Measurements from ENCODE around the gene STXBP3. TPM values are rescaled to one million over a fixed set of nuclear protein-coding genes. Genes with fewer than 3 reads are reported as not detected.

The STXBP3 gene
- total and polyA plus RNA-seq, 2 donors (not counting 3 experiments of a cell fraction or from before 2014, with no cell fraction given), result 9.4 to 44.1 TPM

DNA sequence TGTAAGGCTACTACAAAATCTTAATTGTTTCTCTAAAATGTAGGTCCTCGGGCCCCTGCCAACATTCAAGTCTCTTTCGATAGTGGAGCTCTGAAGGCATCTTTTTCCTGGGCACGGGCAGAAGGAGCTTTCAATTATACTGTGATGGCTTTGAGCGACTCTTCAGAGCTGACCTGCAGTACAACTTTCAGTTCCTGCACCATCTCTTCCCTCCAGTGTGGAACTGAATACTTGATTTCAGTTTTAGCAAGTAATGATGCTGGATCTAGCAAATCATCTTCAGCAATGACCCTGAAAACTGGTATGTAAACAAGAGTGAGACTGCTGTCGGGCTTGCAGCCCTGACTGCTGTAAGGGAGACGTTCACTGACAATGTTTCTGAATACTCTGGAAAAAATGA is 24.2 kb upstream of the STXBP3 start:
- no peak for DNase-seq (ENCODE audit: low read depth, low spot score)
- Histone ChIP-seq H3K27ac (ENCODE audit: insufficient read depth, low read depth, low read length) (no peak overlapping the region), H3K9me3 (replicated peaks; ENCODE audit: control insufficient read depth, insufficient read depth, low read length) (no peaks in the 10 kb centered on the region), H3K36me3 (ENCODE audit: control insufficient read depth in 2 of 2, extremely low read depth in 1 of 2, insufficient read depth in 2 of 2, low read length in 2 of 2) (no peaks in the 10 kb centered on the region), H3K27me3 (ENCODE audit: control insufficient read depth in 2 of 2, insufficient read depth in 2 of 2, low read length in 2 of 2) (peaks cover 0 to 3% of the 10 kb centered on the region in 2 experiments), H3K4me2 (ENCODE audit: insufficient read depth, low read length) (no peak overlapping the region), H4K20me1 (replicated peaks; ENCODE audit: control insufficient read depth, extremely low read depth, insufficient read depth, low read length) (no peaks in the 10 kb centered on the region), H3K4me3 (replicated peaks in 1 of 3; ENCODE audit: insufficient read depth in 1 of 3, low read depth in 1 of 3, low read length in 3 of 3) (no peak overlapping the region), H3K79me2 (ENCODE audit: control insufficient read depth, insufficient read depth, low read length) (no peaks in the 10 kb centered on the region), H3K4me1 (ENCODE audit: control insufficient read depth, extremely low read depth, insufficient read depth, low read length) (peaks cover 15% of the 10 kb centered on the region), H2AFZ (ENCODE audit: low read depth, low read length) (no peak overlapping the region), H3K9me1 (replicated peaks; ENCODE audit: control insufficient read depth, extremely low read depth, insufficient read depth, low read length) (no peaks in the 10 kb centered on the region), H3K9ac (replicated peaks; ENCODE audit: extremely low read depth, insufficient read depth, low read length) (no peak overlapping the region)
- intact Hi-C loops (cut with micrococcal nuclease), result no loop called here
- no peak for TF ChIP-seq JUN (IDR thresholded peaks at IDR 0.05; ENCODE audit: borderline replicate concordance, insufficient read depth, insufficient read length, low read depth)
- no peak for TF ChIP-seq MYC (IDR thresholded peaks at IDR 0.05; ENCODE audit: low read depth, low read length)
- TF ChIP-seq, protein P1, sequence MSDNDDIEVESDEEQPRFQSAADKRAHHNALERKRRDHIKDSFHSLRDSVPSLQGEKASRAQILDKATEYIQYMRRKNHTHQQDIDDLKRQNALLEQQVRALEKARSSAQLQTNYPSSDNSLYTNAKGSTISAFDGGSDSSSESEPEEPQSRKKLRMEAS (IDR thresholded peaks at IDR 0.05; ENCODE audit: insufficient read depth, insufficient read length), result no peak
- no peak for TF ChIP-seq EZH2 (IDR thresholded peaks at IDR 0.05; ENCODE audit: borderline replicate concordance, low read depth, low read length, severe bottlenecking)
- TF ChIP-seq, protein P2, sequence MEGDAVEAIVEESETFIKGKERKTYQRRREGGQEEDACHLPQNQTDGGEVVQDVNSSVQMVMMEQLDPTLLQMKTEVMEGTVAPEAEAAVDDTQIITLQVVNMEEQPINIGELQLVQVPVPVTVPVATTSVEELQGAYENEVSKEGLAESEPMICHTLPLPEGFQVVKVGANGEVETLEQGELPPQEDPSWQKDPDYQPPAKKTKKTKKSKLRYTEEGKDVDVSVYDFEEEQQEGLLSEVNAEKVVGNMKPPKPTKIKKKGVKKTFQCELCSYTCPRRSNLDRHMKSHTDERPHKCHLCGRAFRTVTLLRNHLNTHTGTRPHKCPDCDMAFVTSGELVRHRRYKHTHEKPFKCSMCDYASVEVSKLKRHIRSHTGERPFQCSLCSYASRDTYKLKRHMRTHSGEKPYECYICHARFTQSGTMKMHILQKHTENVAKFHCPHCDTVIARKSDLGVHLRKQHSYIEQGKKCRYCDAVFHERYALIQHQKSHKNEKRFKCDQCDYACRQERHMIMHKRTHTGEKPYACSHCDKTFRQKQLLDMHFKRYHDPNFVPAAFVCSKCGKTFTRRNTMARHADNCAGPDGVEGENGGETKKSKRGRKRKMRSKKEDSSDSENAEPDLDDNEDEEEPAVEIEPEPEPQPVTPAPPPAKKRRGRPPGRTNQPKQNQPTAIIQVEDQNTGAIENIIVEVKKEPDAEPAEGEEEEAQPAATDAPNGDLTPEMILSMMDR (IDR thresholded peaks at IDR 0.05; ENCODE audit: extremely low read depth in 1 of 2, insufficient read depth in 1 of 2, low read depth in 1 of 2, low read length in 2 of 2), result no peak
- TF ChIP-seq FOS (IDR thresholded peaks at IDR 0.05; ENCODE audit: borderline replicate concordance, insufficient read depth, low read length), result no peak
- TF ChIP-seq GATA2 (IDR thresholded peaks at IDR 0.05; ENCODE audit: insufficient read depth, insufficient read length, low read depth, low read length), result no peak
- no peak for TF ChIP-seq POLR2AphosphoS5 (IDR thresholded peaks at IDR 0.05; ENCODE audit: insufficient read depth, low read depth, low read length)
- no peak for TF ChIP-seq POLR2A (IDR thresholded peaks at IDR 0.05; ENCODE audit: low read depth, low read length)
- ChIA-PET POLR2A (no interaction called here), CTCF (interaction anchor here (1.4 kb wide), 1 partner anchor 30 kb away, joined by 3 read pairs; the partner anchor contains the start of gene PRPF38B)
- FAIRE-seq, result no peak
- dilution Hi-C loops (cut with MboI; ENCODE audit: extremely low pct_ligation_motif_present, low sequenced_read_pairs), result no loop called here
- no TSS peak for BruUV-seq (replicated peaks)
